Heart right ventricle (tissue), 16 donors: ENCODE measurements around the gene SLC25A15. TPM values are rescaled to one million over a fixed set of nuclear protein-coding genes. Genes with fewer than 3 reads are reported as not detected.
"Not testable (repeated sequence)": the region's sequence is repeated elsewhere in the genome, so short reads cannot be mapped to it uniquely, and the experiment has no call there.

ENCODE experiments used
- ATAC-seq, 8 donors: fragments of 200-7000 bp; cut with Tn5 transposase; one replicate each; pipeline ENCODE4 v1.9.1; 2020; ENCODE audit warnings: mild to moderate bottlenecking in 8 of 8, moderate library complexity in 8 of 8, moderate number of reproducible peaks in 1 of 8
- DNase-seq, 2 donors: peaks; one replicate each; pipeline ENCODE4 v3.0.0-alpha.2; 2020
- H3K27ac ChIP-seq, 10 donors: fragments of 200-600 bp; sonication (generic) in 2 of 10; one replicate each; pipeline versions ENCODE4 v1.5.0 to v1.8.0; 2020 to 2022; ENCODE audit warnings: mild to moderate bottlenecking in 3 of 10
- H3K27me3 ChIP-seq, 7 donors: fragments of 200-600 bp; one replicate each; pipeline ENCODE4 v1.8.0; 2021 to 2022; ENCODE audit warnings: mild to moderate bottlenecking in 2 of 7
- H3K36me3 ChIP-seq, 9 donors: fragments of 200-600 bp; sonication (generic) in 1 of 9; one replicate each; pipeline versions ENCODE4 v1.5.0 to v1.8.0; 2020 to 2022; ENCODE audit warnings: mild to moderate bottlenecking in 2 of 9
- H3K4me1 ChIP-seq, 9 donors: fragments of 200-600 bp; sonication (generic) in 1 of 9; one replicate each; pipeline versions ENCODE4 v1.5.0 to v1.8.0; 2020 to 2022; ENCODE audit warnings: mild to moderate bottlenecking in 4 of 9
- H3K4me3 ChIP-seq, 10 donors: fragments of 200-600 bp; sonication (generic) in 2 of 10; one replicate each; pipeline versions ENCODE4 v1.5.0 to v1.8.0; 2020 to 2022; ENCODE audit warnings: mild to moderate bottlenecking in 7 of 10, moderate library complexity in 2 of 10
- H3K9me3 ChIP-seq, 11 donors: fragments of 200-600 bp in 10 of 11; sonication (generic) in 2 of 11; one replicate each; pipeline versions ENCODE4 v1.5.0 to v1.8.0; 2013 to 2022; ENCODE audit warnings: mild to moderate bottlenecking in 2 of 11, control low read depth in 1 of 11, moderate library complexity in 1 of 11
- CTCF ChIP-seq, 9 donors: fragments of 200-600 bp; sonication (generic) in 2 of 9; IDR thresholded peaks; one replicate each; pipeline versions ENCODE4 v1.5.0 to v1.8.0; 2021 to 2022; ENCODE audit warnings: antibody characterized with exemption in 9 of 9, mild to moderate bottlenecking in 5 of 9, moderate library complexity in 1 of 9
- WGBS, 2 donors: extraction: QIAGEN DNeasy Blood & Tissue Kit; methylation state at CpG; one replicate each; pipeline ENCODE4 v1.1.7; 2013; ENCODE audit warnings: inconsistent platforms in 1 of 2; 5-methylcytosine and 5-hydroxymethylcytosine counted together
- intact Hi-C, 10 donors: fragments of 100-400 bp; cut with DNase I; formaldehyde crosslinking; loops; one replicate each; pipeline versions ENCODE4 v1.11.1 to v1.14.2; 2022
- microRNA-seq, 2 donors: library from miRNA; unstranded; fragments of <30 nt; microRNA quantifications; one replicate each; pipeline ENCODE4 v1.2.0, GENCODE V29; 2021
- polyA plus RNA-seq, 2 donors: library from polyadenylated mRNA; stranded (reverse); fragments of 200-250 nt; gene quantifications; one replicate each; pipeline ENCODE4 v1.2.3, GENCODE V29; 2013
- total RNA-seq, 10 donors: library from RNA; stranded (reverse); fragmentation: NEBNext Ultra II Directional in 3 of 10; extraction: Animal tissue kit (Norgen Biotek cat#: 25700) in 3 of 10; gene quantifications; one replicate each; pipeline versions ENCODE4 v1.2.1 to v1.2.4, GENCODE V29; 2021 to 2023
- donor health status: Arrhythmogenic right ventricular cardiomyopathy.
- donor health status: ischemic (EF 13 %, LVEDD 7.1; RV severe dilation, severe dysfunction).
- donor health status: healthy with polysubstance abuse.
- donor health status: DM: no; HTN: yes; CAD: no.
- donor health status: DM: no; HTN: no; CAD: no.
- donor health status: ischemic (EF 25% LVEDD 6.9; RV normal size, moderate dysfunction).
- donor health status: ischemic (EF 25% LVEDD 5.7; RV mildly dilated, moderate dysfunction).
- donor health status: healthy.
- donor health status: DM: yes; HTN: yes; CAD: no.
- donor health status: Ischemic cardiomyopathy.
- donor health status: ischemic (EF 35%, LVEDD 5.7; RV mildly dilated, moderate dysfunction).
- donor health status: nonischemic (EF 11% LVEDD 7.7; RV severe dilation, severe dysfunction).
- donor health status: DM: yes; HTN: yes; CAD: no.
- donor health status: PGD.
- donor health status: ischemic (EF 29% LVEDD 5.4; RV normal size, mild dysfunction).
- donor health status: nonischemic (EF 23%, LVEDD 6.1; RV moderate dilation, normal function).

The SLC25A15 gene
- total and polyA plus RNA-seq, 12 donors = 0.73 to 6.0 (median 4.7) TPM

- Histone ChIP-seq H3K4me1 (no peaks in the 10 kb centered on the region), H3K27me3 (no peaks in the 10 kb centered on the region), H3K36me3 (peaks cover 0 to 25% (median 0%) of the 10 kb centered on the region in 9 donors), H3K27ac (no peak overlapping the region), H3K9me3 (peaks cover 0 to 27% (median 5%) of the 10 kb centered on the region in 11 donors), H3K4me3 (no peak overlapping the region)
- ATAC-seq = no peak
- intact Hi-C loops = no loop called here
- WGBS, 2 donors = 90 to 94% methylated on average over 5 of the region's 5 CpGs
- no peak for DNase-seq
- TF ChIP-seq CTCF (IDR thresholded peaks at IDR 0.05) = no peak
These were observed 29.5 kb downstream of the SLC25A15 start for GRCh38 chr13:40818926-40819325.

- intact Hi-C loops = no loop called here
- DNase-seq = no peak
- peaks cover 0 to 16% (median 0%) of the 10 kb centered on the region in 9 donors for H3K36me3 ChIP-seq
- H3K4me3 ChIP-seq = no peak overlapping the region
- H3K9me3 ChIP-seq = peaks cover 0 to 21% (median 5%) of the 10 kb centered on the region in 11 donors
- no peak for TF ChIP-seq CTCF (IDR thresholded peaks at IDR 0.05)
- no peaks in the 10 kb centered on the region for H3K4me1 ChIP-seq
- H3K27ac ChIP-seq = no peak overlapping the region
- no peaks in the 10 kb centered on the region for H3K27me3 ChIP-seq
- 80 to 81% methylated on average over 1 of the region's 1 CpG for WGBS, 2 donors
- no peak for ATAC-seq
These were observed 30.4 kb downstream of the SLC25A15 start for GRCh38 chr13:40819797-40820315.

- H3K4me1 ChIP-seq, H3K27me3 ChIP-seq, H3K4me3 ChIP-seq, ATAC-seq, H3K27ac ChIP-seq, intact Hi-C loops, H3K9me3 ChIP-seq, H3K36me3 ChIP-seq, DNase-seq: not testable (repeated sequence)
- WGBS, 2 donors = 66 to 67% methylated on average over 2 of the region's 2 CpGs
These were observed 50.3 kb downstream of the SLC25A15 start for GRCh38 chr13:40839725-40840124.

GRCh38 chr13:40840955-40841354, 51.5 kb downstream of the SLC25A15 start:
- H3K27ac ChIP-seq, H3K27me3 ChIP-seq, H3K4me1 ChIP-seq, H3K36me3 ChIP-seq, H3K9me3 ChIP-seq, intact Hi-C loops, H3K4me3 ChIP-seq, ATAC-seq, DNase-seq: not testable (repeated sequence)
- 93 to 97% methylated on average over 2 of the region's 2 CpGs for WGBS, 2 donors

Small RNAs within 50 kb of the gene (microRNA-seq; reads per million reads assigned to microRNA genes)
- 0 reads per million in 2 donors for gene MIR621

Other genes with a start within 250 kb of the SLC25A15 start
- 10 to 100 TPM; 12.3 to 31.2 (median 17.3) TPM for gene FOXO1, start 123.0 kb upstream of the SLC25A15 start, total RNA-seq
- gene FOXO1, start 123.0 kb upstream of the SLC25A15 start, polyA plus RNA-seq = 1 to 10 TPM; 3.4 to 9.0 TPM
- 10 to 100 TPM; 22.2 to 32.9 (median 30.4) TPM for gene MRPS31, start 18.4 kb upstream of the SLC25A15 start, total RNA-seq
- 100 to 1,000 TPM in 1 of 2 donors, 10 to 100 TPM in 1; 32.8 to 121 TPM for gene MRPS31, start 18.4 kb upstream of the SLC25A15 start, polyA plus RNA-seq
- gene ELF1, start 229.7 kb downstream of the SLC25A15 start, total RNA-seq = 10 to 100 TPM; 31.1 to 60.5 (median 39.5) TPM
- gene ELF1, start 229.7 kb downstream of the SLC25A15 start, polyA plus RNA-seq = 10 to 100 TPM in 1 of 2 donors, 1 to 10 TPM in 1; 9.9 to 10.4 TPM